ENCODE data around the gene CARF. TPM values are rescaled to one million over a fixed set of nuclear protein-coding genes. Genes with fewer than 3 reads are reported as not detected.

CARF gene
- total RNA-seq, 1 donor from 2014 or later, result 3.6 TPM

DNA sequence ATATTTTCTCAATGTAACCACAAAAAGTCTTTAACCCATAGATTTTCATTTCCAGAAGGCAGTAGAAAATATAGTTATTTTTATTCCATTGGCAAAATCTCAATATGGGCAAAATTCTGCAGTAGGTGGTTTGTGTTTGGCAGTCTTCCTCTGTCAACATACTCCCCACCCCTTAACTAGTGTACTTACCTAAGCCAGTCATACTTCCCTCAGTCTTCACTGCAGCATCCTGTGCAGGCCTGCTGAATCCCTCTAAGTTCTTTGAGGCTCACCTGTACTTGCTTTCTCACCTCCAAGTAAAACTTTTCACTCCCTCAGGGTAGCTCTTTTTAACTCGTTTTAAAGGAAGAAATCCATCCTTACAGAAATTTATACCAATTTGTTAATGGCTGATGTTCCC, 6.8 kb downstream of the CARF start:
- TF ChIP-seq, protein P1, sequence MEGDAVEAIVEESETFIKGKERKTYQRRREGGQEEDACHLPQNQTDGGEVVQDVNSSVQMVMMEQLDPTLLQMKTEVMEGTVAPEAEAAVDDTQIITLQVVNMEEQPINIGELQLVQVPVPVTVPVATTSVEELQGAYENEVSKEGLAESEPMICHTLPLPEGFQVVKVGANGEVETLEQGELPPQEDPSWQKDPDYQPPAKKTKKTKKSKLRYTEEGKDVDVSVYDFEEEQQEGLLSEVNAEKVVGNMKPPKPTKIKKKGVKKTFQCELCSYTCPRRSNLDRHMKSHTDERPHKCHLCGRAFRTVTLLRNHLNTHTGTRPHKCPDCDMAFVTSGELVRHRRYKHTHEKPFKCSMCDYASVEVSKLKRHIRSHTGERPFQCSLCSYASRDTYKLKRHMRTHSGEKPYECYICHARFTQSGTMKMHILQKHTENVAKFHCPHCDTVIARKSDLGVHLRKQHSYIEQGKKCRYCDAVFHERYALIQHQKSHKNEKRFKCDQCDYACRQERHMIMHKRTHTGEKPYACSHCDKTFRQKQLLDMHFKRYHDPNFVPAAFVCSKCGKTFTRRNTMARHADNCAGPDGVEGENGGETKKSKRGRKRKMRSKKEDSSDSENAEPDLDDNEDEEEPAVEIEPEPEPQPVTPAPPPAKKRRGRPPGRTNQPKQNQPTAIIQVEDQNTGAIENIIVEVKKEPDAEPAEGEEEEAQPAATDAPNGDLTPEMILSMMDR (IDR thresholded peaks at IDR 0.05; ENCODE audit: insufficient read depth, low read depth, low read length), result no peak
- no peak for TF ChIP-seq EZH2 (IDR thresholded peaks at IDR 0.05; ENCODE audit: insufficient read depth, low read length)
- no peaks in the 10 kb centered on the region for H3K79me2 ChIP-seq (ENCODE audit: insufficient read depth, low read length)
- H3K27me3 ChIP-seq (ENCODE audit: insufficient read depth, low read length), result no peaks in the 10 kb centered on the region
- Mint-ChIP-seq H3K9me3 (ENCODE audit: unreplicated experiment) (no peaks in the 10 kb centered on the region), H3K4me3 (ENCODE audit: unreplicated experiment) (no peak overlapping the region), H3K4me1 (ENCODE audit: low read depth, unreplicated experiment) (no peaks in the 10 kb centered on the region), H3K36me3 (ENCODE audit: low read depth, unreplicated experiment) (peaks cover 8% of the 10 kb centered on the region), H3K27ac (ENCODE audit: unreplicated experiment) (no peak overlapping the region), H3K27me3 (ENCODE audit: low read depth, unreplicated experiment) (no peaks in the 10 kb centered on the region)
- no peak for FAIRE-seq
- H3K36me3 ChIP-seq (ENCODE audit: insufficient read depth, low read length), result no peaks in the 10 kb centered on the region
- no peak overlapping the region for H3K27ac ChIP-seq (ENCODE audit: low read depth, low read length)
- no peaks in the 10 kb centered on the region for H3K4me1 ChIP-seq (ENCODE audit: insufficient read depth, low read length)
- no peak overlapping the region for H2AFZ ChIP-seq (ENCODE audit: low read depth, low read length)
- no peak overlapping the region for H3K4me3 ChIP-seq (ENCODE audit: insufficient read depth, low read depth, low read length)
- no peaks in the 10 kb centered on the region for H4K20me1 ChIP-seq (ENCODE audit: insufficient read depth, low read length)
- H3K4me2 ChIP-seq (ENCODE audit: low read length), result no peak overlapping the region
- no peaks in the 10 kb centered on the region for H3K9me3 ChIP-seq (ENCODE audit: insufficient read depth, low read depth, low read length)
- H3K9ac ChIP-seq (ENCODE audit: low read length), result no peak overlapping the region
- DNase-seq (ENCODE audit: low read depth), result no peak

GRCh38 chr2:202932425-202933138, 20.5 kb downstream of the CARF start:
- no peaks in the 10 kb centered on the region for H3K79me2 ChIP-seq (ENCODE audit: insufficient read depth, low read length)
- no peak overlapping the region for H3K27ac Mint-ChIP-seq (ENCODE audit: unreplicated experiment)
- no peak overlapping the region for H3K9ac ChIP-seq (ENCODE audit: low read length)
- no peak for FAIRE-seq
- TF ChIP-seq EZH2 (IDR thresholded peaks at IDR 0.05; ENCODE audit: insufficient read depth, low read length), result no peak
- TF ChIP-seq, protein P1 (IDR thresholded peaks at IDR 0.05; ENCODE audit: insufficient read depth, low read depth, low read length), result no peak
- H2AFZ ChIP-seq (ENCODE audit: low read depth, low read length), result no peak overlapping the region
- DNase-seq (ENCODE audit: low read depth), result no peak
- no peak overlapping the region for H3K4me3 ChIP-seq (ENCODE audit: insufficient read depth, low read depth, low read length)
- no peaks in the 10 kb centered on the region for H3K9me3 Mint-ChIP-seq (ENCODE audit: unreplicated experiment)
- no peaks in the 10 kb centered on the region for H3K4me1 ChIP-seq (ENCODE audit: insufficient read depth, low read length)
- no peaks in the 10 kb centered on the region for H3K9me3 ChIP-seq (ENCODE audit: insufficient read depth, low read depth, low read length)
- H3K4me1 Mint-ChIP-seq (ENCODE audit: low read depth, unreplicated experiment), result no peaks in the 10 kb centered on the region
- H3K27me3 ChIP-seq (ENCODE audit: insufficient read depth, low read length), result no peaks in the 10 kb centered on the region
- no peak overlapping the region for H3K4me2 ChIP-seq (ENCODE audit: low read length)
- no peaks in the 10 kb centered on the region for H4K20me1 ChIP-seq (ENCODE audit: insufficient read depth, low read length)
- no peak overlapping the region for H3K4me3 Mint-ChIP-seq (ENCODE audit: unreplicated experiment)
- H3K36me3 ChIP-seq (ENCODE audit: insufficient read depth, low read length), result no peaks in the 10 kb centered on the region
- H3K36me3 Mint-ChIP-seq (ENCODE audit: low read depth, unreplicated experiment), result no peaks in the 10 kb centered on the region
- H3K27ac ChIP-seq (ENCODE audit: low read depth, low read length), result no peak overlapping the region
- H3K27me3 Mint-ChIP-seq (ENCODE audit: low read depth, unreplicated experiment), result no peaks in the 10 kb centered on the region

DNA sequence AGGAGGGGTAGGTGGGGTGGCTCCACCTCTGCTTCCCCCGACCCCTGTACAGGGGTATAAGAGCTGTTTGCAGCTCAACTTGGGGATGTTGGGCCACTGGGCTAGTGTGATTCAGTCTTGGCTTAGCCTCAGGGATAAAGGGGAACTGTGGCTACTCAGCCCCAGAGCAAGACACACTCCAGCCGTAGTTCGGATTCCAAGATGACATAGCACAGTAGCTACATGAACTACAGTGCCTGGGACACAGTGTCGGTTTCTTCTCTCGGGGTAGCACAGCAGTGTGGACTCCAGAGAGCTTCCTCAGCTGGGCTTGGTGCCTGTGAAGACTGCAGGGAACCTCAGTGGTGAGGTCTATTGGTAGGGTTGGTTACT, 21.1 kb downstream of the CARF start:
- H3K79me2 ChIP-seq (ENCODE audit: insufficient read depth, low read length), result no peaks in the 10 kb centered on the region
- FAIRE-seq, result no peak
- H3K9ac ChIP-seq (ENCODE audit: low read length), result no peak overlapping the region
- H3K4me2 ChIP-seq (ENCODE audit: low read length), result no peak overlapping the region
- Mint-ChIP-seq H3K4me1 (ENCODE audit: low read depth, unreplicated experiment) (no peaks in the 10 kb centered on the region), H3K27me3 (ENCODE audit: low read depth, unreplicated experiment) (no peaks in the 10 kb centered on the region), H3K27ac (ENCODE audit: unreplicated experiment) (no peak overlapping the region), H3K4me3 (ENCODE audit: unreplicated experiment) (no peak overlapping the region), H3K36me3 (ENCODE audit: low read depth, unreplicated experiment) (no peaks in the 10 kb centered on the region), H3K9me3 (ENCODE audit: unreplicated experiment) (no peaks in the 10 kb centered on the region)
- H3K4me3 ChIP-seq (ENCODE audit: insufficient read depth, low read depth, low read length), result no peak overlapping the region
- no peak overlapping the region for H3K27ac ChIP-seq (ENCODE audit: low read depth, low read length)
- no peak overlapping the region for H2AFZ ChIP-seq (ENCODE audit: low read depth, low read length)
- no peaks in the 10 kb centered on the region for H4K20me1 ChIP-seq (ENCODE audit: insufficient read depth, low read length)
- no peaks in the 10 kb centered on the region for H3K36me3 ChIP-seq (ENCODE audit: insufficient read depth, low read length)
- no peaks in the 10 kb centered on the region for H3K27me3 ChIP-seq (ENCODE audit: insufficient read depth, low read length)
- TF ChIP-seq, protein P1 (IDR thresholded peaks at IDR 0.05; ENCODE audit: insufficient read depth, low read depth, low read length), result no peak
- TF ChIP-seq EZH2 (IDR thresholded peaks at IDR 0.05; ENCODE audit: insufficient read depth, low read length), result no peak
- DNase-seq (ENCODE audit: low read depth), result no peak
- H3K9me3 ChIP-seq (ENCODE audit: insufficient read depth, low read depth, low read length), result no peaks in the 10 kb centered on the region
- no peaks in the 10 kb centered on the region for H3K4me1 ChIP-seq (ENCODE audit: insufficient read depth, low read length)

All from astrocyte (in vitro differentiated cells and primary cell).